ENCODE data around the gene KCND3. TPM values are rescaled to one million over a fixed set of nuclear protein-coding genes. Genes with fewer than 3 reads are reported as not detected.
A peak's percentile ranks its signal among the peaks of the same experiment; 100 is the strongest.

The KCND3 gene
- polyA plus RNA-seq, 3 donors: not detected

- Histone ChIP-seq H3K27me3 (ENCODE audit: control insufficient read depth in 2 of 2, insufficient read depth in 2 of 2, low read length in 2 of 2) (no peaks in the 10 kb centered on the region), H3K4me1 (ENCODE audit: control insufficient read depth in 1 of 2, insufficient read depth in 2 of 2, low read length in 2 of 2) (no peaks in the 10 kb centered on the region), H3K9me3 (replicated peaks in 1 of 2; ENCODE audit: control insufficient read depth in 1 of 2, insufficient read depth in 1 of 2, low read length in 2 of 2) (no peaks in the 10 kb centered on the region), H3K4me2 (replicated peaks; ENCODE audit: extremely low read depth, low read length, poor library complexity, severe bottlenecking) (no peak overlapping the region), H2AFZ (ENCODE audit: insufficient read depth, low read depth, low read length, poor library complexity, severe bottlenecking) (no peak overlapping the region), H3K4me3 (replicated peaks in 1 of 3; ENCODE audit: low read depth in 2 of 3, low read length in 3 of 3) (no peak overlapping the region), H3K9ac (ENCODE audit: insufficient read depth, low read length, poor library complexity, severe bottlenecking) (no peak overlapping the region), H4K20me1 (ENCODE audit: insufficient read depth, low read length) (no peaks in the 10 kb centered on the region), H3K27ac (ENCODE audit: low read depth in 1 of 2, low read length in 2 of 2) (no peak overlapping the region), H3K79me2 (ENCODE audit: insufficient read depth, low read length) (no peaks in the 10 kb centered on the region), H3K36me3 (replicated peaks in 1 of 2; ENCODE audit: control insufficient read depth in 1 of 2, insufficient read depth in 2 of 2, low read length in 2 of 2) (no peaks in the 10 kb centered on the region)
- no peak for DNase-seq
- WGBS (ENCODE audit: insufficient coverage): no CpG with 5 or more reads among the region's 3 CpGs
- Mint-ChIP-seq H3K27ac (no peak overlapping the region), H3K9me3 (peaks cover 0 to 2% (median 0%) of the 10 kb centered on the region in 7 donors), H3K27me3 (ENCODE audit: low read depth in 3 of 3) (peaks cover 25 to 31% (median 25%) of the 10 kb centered on the region in 3 donors), H3K4me3 (peak overlapping the region in 1 of 2 donors; percentile 8), H3K36me3 (no peaks in the 10 kb centered on the region), H3K4me1 (no peaks in the 10 kb centered on the region)
- TF ChIP-seq CTCF (IDR thresholded peaks at IDR 0.05): no peak
- intact Hi-C loops (cut with micrococcal nuclease): no loop called here
Observed at GRCh38 chr1:111967886-111968285, 21.6 kb downstream of the KCND3 start.

- no peak for TF ChIP-seq CTCF (IDR thresholded peaks at IDR 0.05)
- Mint-ChIP-seq H3K27ac (peak overlapping the region in 1 of 7 donors; percentile 16), H3K4me1 (no peaks in the 10 kb centered on the region), H3K9me3 (peaks cover 0 to 2% (median 0%) of the 10 kb centered on the region in 7 donors), H3K4me3 (no peak overlapping the region), H3K36me3 (no peaks in the 10 kb centered on the region), H3K27me3 (ENCODE audit: low read depth in 3 of 3) (peaks cover 25 to 29% (median 27%) of the 10 kb centered on the region in 3 donors)
- Histone ChIP-seq H3K4me3 (replicated peaks in 1 of 3; ENCODE audit: low read depth in 2 of 3, low read length in 3 of 3) (no peak overlapping the region), H3K79me2 (ENCODE audit: insufficient read depth, low read length) (no peaks in the 10 kb centered on the region), H3K9ac (ENCODE audit: insufficient read depth, low read length, poor library complexity, severe bottlenecking) (no peak overlapping the region), H3K36me3 (replicated peaks in 1 of 2; ENCODE audit: control insufficient read depth in 1 of 2, insufficient read depth in 2 of 2, low read length in 2 of 2) (no peaks in the 10 kb centered on the region), H2AFZ (ENCODE audit: insufficient read depth, low read depth, low read length, poor library complexity, severe bottlenecking) (no peak overlapping the region), H3K27me3 (ENCODE audit: control insufficient read depth in 2 of 2, insufficient read depth in 2 of 2, low read length in 2 of 2) (no peaks in the 10 kb centered on the region), H4K20me1 (ENCODE audit: insufficient read depth, low read length) (no peaks in the 10 kb centered on the region), H3K9me3 (replicated peaks in 1 of 2; ENCODE audit: control insufficient read depth in 1 of 2, insufficient read depth in 1 of 2, low read length in 2 of 2) (no peaks in the 10 kb centered on the region), H3K4me1 (ENCODE audit: control insufficient read depth in 1 of 2, insufficient read depth in 2 of 2, low read length in 2 of 2) (no peaks in the 10 kb centered on the region), H3K4me2 (replicated peaks; ENCODE audit: extremely low read depth, low read length, poor library complexity, severe bottlenecking) (no peak overlapping the region), H3K27ac (ENCODE audit: low read depth in 1 of 2, low read length in 2 of 2) (no peak overlapping the region)
- intact Hi-C loops (cut with micrococcal nuclease): no loop called here
- no peak for DNase-seq
- WGBS (ENCODE audit: insufficient coverage): 64% methylated on average over 5 of the region's 13 CpGs
Observed at GRCh38 chr1:111967067-111967690, 22.3 kb downstream of the KCND3 start.

Data from CD14-positive monocyte (primary cell).